ENCODE data around the gene ANKRD33B.

The ANKRD33B gene

DNA sequence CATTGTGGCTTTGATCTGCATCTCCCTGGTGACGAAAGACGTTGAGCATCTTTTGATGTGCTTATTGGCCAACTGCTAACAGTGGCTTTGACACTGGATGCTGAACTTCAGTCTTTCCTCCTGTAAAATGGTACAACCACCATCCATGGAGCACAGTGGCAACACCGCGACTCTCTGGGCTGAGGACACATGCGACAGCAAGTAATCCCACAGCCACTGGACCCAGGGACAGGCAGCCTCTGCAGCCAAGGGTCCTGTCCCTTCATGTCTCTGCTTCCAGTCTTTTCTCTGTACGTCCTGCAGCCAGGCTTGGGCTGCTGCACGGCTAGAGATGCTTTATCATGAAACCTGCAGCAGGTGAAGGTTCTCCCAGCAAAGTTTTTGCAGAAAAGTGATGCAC lies 113.7 kb downstream of the ANKRD33B start:
- H2AFZ ChIP-seq (ENCODE audit: low read depth, low read length), result no peak overlapping the region
- H4K20me1 ChIP-seq (ENCODE audit: insufficient read depth, low read length), result 0 out of 2 replicates have a peak, but pooled peaks cover 4% of the 10 kb centered on the region
- H3K4me1 ChIP-seq (ENCODE audit: insufficient read depth, low read length), result no peaks in the 10 kb centered on the region
- no peak overlapping the region for H3K4me2 ChIP-seq (ENCODE audit: insufficient read depth, low read length)
- H3K36me3 ChIP-seq (ENCODE audit: insufficient read depth, low read length), result peaks cover 49% of the 10 kb centered on the region
- TF ChIP-seq, protein P1, sequence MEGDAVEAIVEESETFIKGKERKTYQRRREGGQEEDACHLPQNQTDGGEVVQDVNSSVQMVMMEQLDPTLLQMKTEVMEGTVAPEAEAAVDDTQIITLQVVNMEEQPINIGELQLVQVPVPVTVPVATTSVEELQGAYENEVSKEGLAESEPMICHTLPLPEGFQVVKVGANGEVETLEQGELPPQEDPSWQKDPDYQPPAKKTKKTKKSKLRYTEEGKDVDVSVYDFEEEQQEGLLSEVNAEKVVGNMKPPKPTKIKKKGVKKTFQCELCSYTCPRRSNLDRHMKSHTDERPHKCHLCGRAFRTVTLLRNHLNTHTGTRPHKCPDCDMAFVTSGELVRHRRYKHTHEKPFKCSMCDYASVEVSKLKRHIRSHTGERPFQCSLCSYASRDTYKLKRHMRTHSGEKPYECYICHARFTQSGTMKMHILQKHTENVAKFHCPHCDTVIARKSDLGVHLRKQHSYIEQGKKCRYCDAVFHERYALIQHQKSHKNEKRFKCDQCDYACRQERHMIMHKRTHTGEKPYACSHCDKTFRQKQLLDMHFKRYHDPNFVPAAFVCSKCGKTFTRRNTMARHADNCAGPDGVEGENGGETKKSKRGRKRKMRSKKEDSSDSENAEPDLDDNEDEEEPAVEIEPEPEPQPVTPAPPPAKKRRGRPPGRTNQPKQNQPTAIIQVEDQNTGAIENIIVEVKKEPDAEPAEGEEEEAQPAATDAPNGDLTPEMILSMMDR (IDR thresholded peaks at IDR 0.05; ENCODE audit: borderline replicate concordance, extremely low read depth, low read length, poor library complexity, severe bottlenecking), result no peak
- no peak for TF ChIP-seq EZH2 (IDR thresholded peaks at IDR 0.05; ENCODE audit: borderline replicate concordance, low read depth, low read length, severe bottlenecking)
- DNase-seq (no peak), ATAC-seq (ENCODE audit: insufficient read depth, low read depth) (no peak)
- H3K27ac ChIP-seq (ENCODE audit: low read length), result no peak overlapping the region
- no peaks in the 10 kb centered on the region for H3K9me3 ChIP-seq (ENCODE audit: insufficient read depth, low read length, severe bottlenecking)
- H3K9ac ChIP-seq (ENCODE audit: low read depth, low read length), result no peak overlapping the region
- no peaks in the 10 kb centered on the region for H3K27me3 ChIP-seq (ENCODE audit: insufficient read depth, low read length, poor library complexity)
- no peak overlapping the region for H3K4me3 ChIP-seq (ENCODE audit: low read depth in 1 of 2, low read length in 2 of 2)
- no peaks in the 10 kb centered on the region for H3K79me2 ChIP-seq (ENCODE audit: insufficient read depth, low read length)

DNA sequence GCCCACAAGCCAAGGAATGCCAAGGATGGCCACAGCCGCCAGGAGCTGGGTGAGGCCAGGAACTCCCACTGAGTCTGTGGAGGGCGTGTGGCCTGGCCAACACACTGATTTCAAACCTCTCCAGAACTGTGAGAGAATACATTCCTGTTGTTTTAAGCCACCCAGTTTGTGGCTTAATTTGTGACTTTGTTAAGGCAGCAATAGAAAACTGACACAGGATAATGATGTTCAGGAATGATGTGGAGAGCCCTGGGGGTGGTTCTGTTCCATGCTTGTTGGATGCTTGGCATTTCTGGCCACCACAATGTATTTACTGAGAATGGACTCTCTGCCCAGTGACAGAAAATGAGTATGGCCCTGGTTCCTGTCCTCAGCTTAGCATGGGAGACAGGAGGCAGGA lies 114.4 kb downstream of the ANKRD33B start:
- no peaks in the 10 kb centered on the region for H3K4me1 ChIP-seq (ENCODE audit: insufficient read depth, low read length)
- H3K4me2 ChIP-seq (ENCODE audit: insufficient read depth, low read length), result no peak overlapping the region
- H3K27me3 ChIP-seq (ENCODE audit: insufficient read depth, low read length, poor library complexity), result no peaks in the 10 kb centered on the region
- H3K4me3 ChIP-seq (ENCODE audit: low read depth in 1 of 2, low read length in 2 of 2), result no peak overlapping the region
- 0 out of 2 replicates have a peak, but pooled peaks cover 4% of the 10 kb centered on the region for H4K20me1 ChIP-seq (ENCODE audit: insufficient read depth, low read length)
- no peak overlapping the region for H3K9ac ChIP-seq (ENCODE audit: low read depth, low read length)
- no peak for DNase-seq
- no peak overlapping the region for H2AFZ ChIP-seq (ENCODE audit: low read depth, low read length)
- H3K79me2 ChIP-seq (ENCODE audit: insufficient read depth, low read length), result no peaks in the 10 kb centered on the region
- no peak for ATAC-seq (ENCODE audit: insufficient read depth, low read depth)
- no peak overlapping the region for H3K27ac ChIP-seq (ENCODE audit: low read length)
- TF ChIP-seq EZH2 (IDR thresholded peaks at IDR 0.05; ENCODE audit: borderline replicate concordance, low read depth, low read length, severe bottlenecking), result no peak
- TF ChIP-seq, protein P1 (IDR thresholded peaks at IDR 0.05; ENCODE audit: borderline replicate concordance, extremely low read depth, low read length, poor library complexity, severe bottlenecking), result no peak
- no peaks in the 10 kb centered on the region for H3K9me3 ChIP-seq (ENCODE audit: insufficient read depth, low read length, severe bottlenecking)
- H3K36me3 ChIP-seq (ENCODE audit: insufficient read depth, low read length), result peaks cover 56% of the 10 kb centered on the region

DNA sequence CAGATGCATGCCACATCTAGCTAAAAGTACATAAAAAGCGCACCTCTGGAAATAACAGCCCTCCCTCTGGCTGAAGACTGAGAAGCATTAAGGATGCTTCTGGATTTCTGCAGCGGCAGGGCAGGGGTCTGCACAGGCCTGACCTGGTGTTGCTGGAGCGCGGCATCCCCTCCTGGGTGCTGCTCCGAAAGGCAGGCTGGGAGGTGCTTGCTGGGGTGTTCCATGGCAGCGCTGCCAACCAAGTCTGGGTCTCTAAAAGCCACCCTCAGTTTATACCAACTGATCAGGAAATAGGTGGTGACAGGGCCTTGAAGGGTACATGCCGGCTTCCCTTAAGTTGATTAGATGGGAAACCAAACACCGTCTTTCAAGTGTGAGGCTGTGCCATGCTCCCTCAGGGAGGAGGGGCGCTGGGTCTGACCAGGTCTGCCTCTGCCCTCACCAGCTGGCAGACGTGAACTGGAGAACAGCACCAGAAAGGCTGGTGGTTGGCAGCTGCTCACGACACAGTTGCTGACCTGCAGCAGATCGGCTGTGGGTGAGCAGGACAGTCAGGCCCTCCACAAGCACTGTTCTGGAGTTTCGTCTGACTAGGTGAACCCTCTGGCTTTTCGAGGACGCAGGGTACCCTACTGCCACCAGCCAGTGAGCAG lies 115.6 kb downstream of the ANKRD33B start:
- Histone ChIP-seq H2AFZ (ENCODE audit: low read depth, low read length) (no peak overlapping the region), H3K9me3 (ENCODE audit: insufficient read depth, low read length, severe bottlenecking) (no peaks in the 10 kb centered on the region), H4K20me1 (ENCODE audit: insufficient read depth, low read length) (0 out of 2 replicates have a peak, but pooled peaks cover 4% of the 10 kb centered on the region), H3K27me3 (ENCODE audit: insufficient read depth, low read length, poor library complexity) (no peaks in the 10 kb centered on the region), H3K9ac (ENCODE audit: low read depth, low read length) (no peak overlapping the region), H3K27ac (ENCODE audit: low read length) (no peak overlapping the region), H3K4me2 (ENCODE audit: insufficient read depth, low read length) (no peak overlapping the region), H3K36me3 (ENCODE audit: insufficient read depth, low read length) (peaks cover 60% of the 10 kb centered on the region), H3K4me1 (ENCODE audit: insufficient read depth, low read length) (no peaks in the 10 kb centered on the region), H3K4me3 (ENCODE audit: low read depth in 1 of 2, low read length in 2 of 2) (no peak overlapping the region), H3K79me2 (ENCODE audit: insufficient read depth, low read length) (no peaks in the 10 kb centered on the region)
- DNase-seq (no peak), ATAC-seq (ENCODE audit: insufficient read depth, low read depth) (no peak)
- no peak for TF ChIP-seq EZH2 (IDR thresholded peaks at IDR 0.05; ENCODE audit: borderline replicate concordance, low read depth, low read length, severe bottlenecking)
- TF ChIP-seq, protein P1 (IDR thresholded peaks at IDR 0.05; ENCODE audit: borderline replicate concordance, extremely low read depth, low read length, poor library complexity, severe bottlenecking), result no peak

Data from DND-41 (cell line).